Osteoblast (primary cell): ENCODE results near the gene GUCA2B. TPM values are rescaled to one million over a fixed set of nuclear protein-coding genes. Genes with fewer than 3 reads are reported as not detected.

Source experiments
- DNase-seq: peaks from one replicate; pipeline ENCODE4 v3.0.0; 2011; ENCODE audit warnings: low spot score, mixed read lengths; ENCODE audit not compliant: insufficient read length; ENCODE audit errors: missing footprints
- H2AFZ ChIP-seq: 2 replicates; pipeline ENCODE4 v1.6.0; 2011; ENCODE audit warnings: mild to moderate bottlenecking, low read length
- H3K27ac ChIP-seq: 2 replicates; pipeline ENCODE4 v1.5.1; 2011; ENCODE audit warnings: mild to moderate bottlenecking, low read depth, low read length, moderate library complexity
- H3K27me3 ChIP-seq: 2 replicates; pipeline ENCODE4 v1.6.0; 2012; ENCODE audit warnings: mild to moderate bottlenecking, control low read depth, inconsistent platforms, low read length, moderate library complexity; ENCODE audit not compliant: insufficient read depth
- H3K36me3 ChIP-seq: 2 replicates; pipeline ENCODE4 v1.5.1; 2011; ENCODE audit warnings: mild to moderate bottlenecking, low read length, control low read depth, moderate library complexity; ENCODE audit not compliant: insufficient read depth
- H3K4me1 ChIP-seq: 2 replicates; pipeline ENCODE4 v1.5.1; 2011; ENCODE audit warnings: mild to moderate bottlenecking, low read length, control low read depth, moderate library complexity; ENCODE audit not compliant: insufficient read depth
- H3K4me2 ChIP-seq: 2 replicates; pipeline ENCODE4 v1.6.0; 2011; ENCODE audit warnings: mild to moderate bottlenecking, low read length; ENCODE audit not compliant: insufficient read depth
- H3K4me3 ChIP-seq: fragments of 200-600 bp; sonication (generic); 3 replicates; pipeline ENCODE4 v1.5.1; 2012; ENCODE audit warnings: mild to moderate bottlenecking, low read length, inconsistent platforms; ENCODE audit not compliant: insufficient read depth
- H3K79me2 ChIP-seq: 2 replicates; pipeline ENCODE4 v1.6.0; 2012; ENCODE audit warnings: mild to moderate bottlenecking, low read length, control low read depth, inconsistent platforms; ENCODE audit not compliant: insufficient read depth
- H3K9me3 ChIP-seq: 2 replicates; pipeline ENCODE4 v1.5.1; 2011; ENCODE audit warnings: low read depth, low read length, control low read depth
- H4K20me1 ChIP-seq: 2 replicates; pipeline ENCODE4 v1.6.0; 2012; ENCODE audit warnings: mild to moderate bottlenecking, low read length, control low read depth; ENCODE audit not compliant: insufficient read depth
- total RNA-seq: library from RNA; depleted of rRNA; stranded (reverse); fragments of >200 nt; gene quantifications from 2 replicates; pipeline ENCODE4 v1.2.3, GENCODE V29; 2012
- TF ChIP-seq, protein P1 (sequence below): IDR thresholded peaks from 2 replicates; pipeline ENCODE4 v1.5.1; 2011; ENCODE audit warnings: mild to moderate bottlenecking, low read depth, low read length, moderate library complexity; ENCODE audit errors: extremely low read depth

GUCA2B gene
- total RNA-seq, 1 donor = not detected

DNA sequence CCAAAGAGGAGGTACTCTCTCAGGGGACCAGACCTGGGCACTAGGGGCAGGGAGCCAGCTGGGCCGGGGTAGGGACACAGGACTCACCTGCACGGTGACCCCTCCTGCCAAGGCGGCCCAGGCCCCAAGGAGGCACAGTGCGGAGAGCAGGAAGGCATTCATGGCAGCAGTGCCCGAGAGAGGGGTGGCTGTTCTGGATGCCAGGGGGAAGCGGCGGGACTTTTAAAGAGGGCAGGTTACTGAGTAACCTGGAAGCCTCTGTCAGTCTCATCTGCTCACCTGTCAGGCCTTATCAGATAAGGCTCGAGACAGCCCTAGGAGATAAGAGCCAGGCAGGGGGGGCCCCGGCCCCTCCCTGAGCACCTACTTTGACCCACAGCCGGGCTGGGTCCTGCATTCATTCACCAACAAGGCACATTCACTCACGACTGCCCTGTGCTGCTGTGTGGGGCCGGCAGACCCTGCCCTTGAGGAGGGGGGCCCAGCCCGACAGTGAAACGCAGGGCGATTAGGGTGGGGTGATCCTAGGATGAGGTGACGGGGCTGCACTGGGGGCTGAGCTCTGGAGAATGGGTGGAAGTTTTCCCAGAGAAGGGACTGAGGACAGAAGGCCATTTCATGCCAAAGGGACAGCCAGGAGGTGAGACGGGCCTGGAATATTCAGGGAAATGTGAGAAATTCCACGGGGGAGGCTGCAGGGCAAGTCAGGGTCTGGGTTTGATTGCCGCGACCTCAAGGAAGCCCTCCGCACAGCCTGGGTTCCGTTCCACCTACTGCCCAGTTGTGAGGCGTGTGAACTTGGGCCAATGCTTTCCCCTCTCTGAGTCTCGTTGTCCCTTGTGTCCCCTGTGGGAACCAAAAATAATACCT is 11.6 kb downstream of the GUCA2B start, which contains the start of gene GUCA2A:
Gene GUCA2A, minus strand, starts transcription at position 195 of the 870 bp plus-strand sequence. Its CDS starts 33 bp downstream, at position 162.
- H3K27me3 ChIP-seq = peaks cover 5% of the 10 kb centered on the region
- DNase-seq = peak; percentile 26
- H3K9me3 ChIP-seq = peaks cover 11% of the 10 kb centered on the region
- no peak within 1 kb of the TSS for H2AFZ ChIP-seq
- no peak within 1 kb of the TSS for H3K4me2 ChIP-seq
- H3K4me1 ChIP-seq = no peaks in the 10 kb centered on the region
- H4K20me1 ChIP-seq = no peaks in the 10 kb centered on the region
- H3K27ac ChIP-seq = no peak within 1 kb of the TSS
- TF ChIP-seq, protein P1, sequence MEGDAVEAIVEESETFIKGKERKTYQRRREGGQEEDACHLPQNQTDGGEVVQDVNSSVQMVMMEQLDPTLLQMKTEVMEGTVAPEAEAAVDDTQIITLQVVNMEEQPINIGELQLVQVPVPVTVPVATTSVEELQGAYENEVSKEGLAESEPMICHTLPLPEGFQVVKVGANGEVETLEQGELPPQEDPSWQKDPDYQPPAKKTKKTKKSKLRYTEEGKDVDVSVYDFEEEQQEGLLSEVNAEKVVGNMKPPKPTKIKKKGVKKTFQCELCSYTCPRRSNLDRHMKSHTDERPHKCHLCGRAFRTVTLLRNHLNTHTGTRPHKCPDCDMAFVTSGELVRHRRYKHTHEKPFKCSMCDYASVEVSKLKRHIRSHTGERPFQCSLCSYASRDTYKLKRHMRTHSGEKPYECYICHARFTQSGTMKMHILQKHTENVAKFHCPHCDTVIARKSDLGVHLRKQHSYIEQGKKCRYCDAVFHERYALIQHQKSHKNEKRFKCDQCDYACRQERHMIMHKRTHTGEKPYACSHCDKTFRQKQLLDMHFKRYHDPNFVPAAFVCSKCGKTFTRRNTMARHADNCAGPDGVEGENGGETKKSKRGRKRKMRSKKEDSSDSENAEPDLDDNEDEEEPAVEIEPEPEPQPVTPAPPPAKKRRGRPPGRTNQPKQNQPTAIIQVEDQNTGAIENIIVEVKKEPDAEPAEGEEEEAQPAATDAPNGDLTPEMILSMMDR = no peak
- no peaks in the 10 kb centered on the region for H3K79me2 ChIP-seq
- no peak within 1 kb of the TSS for H3K4me3 ChIP-seq
- no peaks in the 10 kb centered on the region for H3K36me3 ChIP-seq

DNA sequence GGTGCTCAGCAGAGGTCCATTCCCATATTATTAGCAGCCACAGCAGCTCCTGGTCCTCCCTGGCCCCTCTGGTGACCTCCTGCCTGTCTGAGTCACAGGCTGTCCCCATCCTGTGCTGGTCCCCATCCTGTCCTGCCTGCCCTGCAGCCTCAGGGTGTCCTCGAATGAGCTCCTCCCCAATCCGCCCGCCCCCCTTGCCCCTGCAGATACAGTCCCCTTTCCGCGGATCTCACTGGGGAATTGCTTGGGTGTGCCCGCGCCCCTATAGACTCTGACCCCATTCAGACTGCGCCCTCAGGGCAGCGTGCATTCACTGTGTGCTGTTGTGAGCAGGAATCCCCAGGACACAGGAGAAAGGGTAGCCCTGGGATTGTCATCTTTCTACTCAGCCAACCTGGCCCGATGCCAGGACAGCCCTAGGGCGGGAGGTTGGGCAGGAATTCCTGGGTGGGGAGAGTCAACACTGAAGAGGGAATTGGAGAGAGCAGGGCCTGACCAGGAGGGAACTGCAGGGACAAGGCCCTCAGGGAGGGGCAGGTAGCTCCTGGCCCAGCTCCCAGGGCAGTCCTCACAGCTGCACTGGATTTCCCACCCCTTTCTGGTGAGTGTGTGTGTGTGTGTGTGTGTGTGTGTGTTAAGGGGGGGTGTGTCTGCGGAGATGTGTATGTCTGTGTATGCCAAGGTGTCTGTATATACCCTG is 12.5 kb downstream of the GUCA2B start:
- no peak overlapping the region for H2AFZ ChIP-seq
- peaks cover 7% of the 10 kb centered on the region for H3K9me3 ChIP-seq
- no peak overlapping the region for H3K27ac ChIP-seq
- no peaks in the 10 kb centered on the region for H4K20me1 ChIP-seq
- H3K79me2 ChIP-seq = no peaks in the 10 kb centered on the region
- TF ChIP-seq, protein P1 = no peak
- H3K27me3 ChIP-seq = peaks cover 1% of the 10 kb centered on the region
- H3K36me3 ChIP-seq = no peaks in the 10 kb centered on the region
- H3K4me1 ChIP-seq = no peaks in the 10 kb centered on the region
- peak; percentile 88 for DNase-seq
- no peak overlapping the region for H3K4me2 ChIP-seq
- no peak overlapping the region for H3K4me3 ChIP-seq

DNA sequence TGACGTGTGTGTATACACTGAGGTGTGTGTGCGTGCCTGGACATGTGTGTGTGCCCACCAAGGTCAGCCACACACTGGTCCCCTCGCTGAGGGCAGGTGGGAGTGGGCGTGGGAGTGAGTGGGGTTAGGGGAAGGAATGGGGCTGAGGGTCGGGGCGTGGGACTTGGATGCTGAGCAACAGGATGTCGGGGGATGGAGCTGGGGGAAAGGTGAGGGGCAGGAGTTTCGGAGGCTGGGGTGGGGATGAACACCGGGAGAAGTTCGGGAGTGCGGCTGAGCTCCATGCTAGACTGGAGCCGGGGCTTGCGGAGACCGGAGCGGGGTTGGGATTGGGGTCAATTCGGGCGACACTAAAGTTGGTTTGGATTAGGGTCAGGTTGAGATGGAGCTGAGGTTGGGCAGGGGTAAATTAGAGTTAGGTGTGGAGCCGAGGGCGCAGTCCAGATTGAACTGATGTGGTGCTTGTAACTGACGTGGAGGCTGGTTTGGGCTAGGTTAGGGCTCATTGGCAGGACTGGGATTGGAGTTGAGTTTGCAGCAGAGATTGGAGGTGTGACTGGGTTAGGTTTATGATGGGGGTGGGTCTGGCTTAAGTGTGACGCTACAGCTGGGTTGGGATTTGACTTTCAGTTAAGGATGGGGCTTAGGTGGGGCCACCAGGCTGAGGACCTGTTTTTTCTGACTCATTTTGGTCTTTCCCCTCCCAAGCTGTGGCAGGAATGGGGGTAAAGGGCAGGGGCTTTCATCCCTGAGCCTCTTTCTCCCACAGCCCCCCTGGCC is 14.6 kb downstream of the GUCA2B start:
- Histone ChIP-seq H3K36me3 (no peaks in the 10 kb centered on the region), H3K4me3 (no peak overlapping the region), H3K4me2 (no peak overlapping the region), H3K27ac (no peak overlapping the region), H3K9me3 (no peaks in the 10 kb centered on the region), H4K20me1 (no peaks in the 10 kb centered on the region), H3K4me1 (no peaks in the 10 kb centered on the region), H3K79me2 (no peaks in the 10 kb centered on the region), H2AFZ (no peak overlapping the region), H3K27me3 (no peaks in the 10 kb centered on the region)
- DNase-seq = peak; percentile 42
- TF ChIP-seq, protein P1 = no peak
